ENCODE measurements around the gene ACVR1.

DNA sequence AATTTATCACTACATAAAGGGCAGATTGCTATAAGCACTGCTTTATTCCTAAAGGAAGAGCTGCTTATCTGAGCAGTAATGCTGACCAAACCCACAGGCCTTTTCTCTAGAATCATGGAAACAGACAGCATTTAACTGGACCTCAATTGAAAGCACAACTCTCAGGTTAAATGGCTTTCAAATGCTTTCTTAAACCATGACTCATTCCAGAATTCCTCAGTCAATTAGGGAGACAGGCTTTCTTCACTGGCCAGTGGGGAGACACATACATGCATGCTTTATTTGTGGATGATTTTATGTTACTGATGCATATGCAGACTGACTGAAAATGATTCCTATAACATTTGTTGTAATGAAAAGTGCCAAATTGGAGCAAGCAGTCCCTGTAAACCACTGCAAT is 114.6 kb downstream of the ACVR1 start:
- TF ChIP-seq, protein P1, sequence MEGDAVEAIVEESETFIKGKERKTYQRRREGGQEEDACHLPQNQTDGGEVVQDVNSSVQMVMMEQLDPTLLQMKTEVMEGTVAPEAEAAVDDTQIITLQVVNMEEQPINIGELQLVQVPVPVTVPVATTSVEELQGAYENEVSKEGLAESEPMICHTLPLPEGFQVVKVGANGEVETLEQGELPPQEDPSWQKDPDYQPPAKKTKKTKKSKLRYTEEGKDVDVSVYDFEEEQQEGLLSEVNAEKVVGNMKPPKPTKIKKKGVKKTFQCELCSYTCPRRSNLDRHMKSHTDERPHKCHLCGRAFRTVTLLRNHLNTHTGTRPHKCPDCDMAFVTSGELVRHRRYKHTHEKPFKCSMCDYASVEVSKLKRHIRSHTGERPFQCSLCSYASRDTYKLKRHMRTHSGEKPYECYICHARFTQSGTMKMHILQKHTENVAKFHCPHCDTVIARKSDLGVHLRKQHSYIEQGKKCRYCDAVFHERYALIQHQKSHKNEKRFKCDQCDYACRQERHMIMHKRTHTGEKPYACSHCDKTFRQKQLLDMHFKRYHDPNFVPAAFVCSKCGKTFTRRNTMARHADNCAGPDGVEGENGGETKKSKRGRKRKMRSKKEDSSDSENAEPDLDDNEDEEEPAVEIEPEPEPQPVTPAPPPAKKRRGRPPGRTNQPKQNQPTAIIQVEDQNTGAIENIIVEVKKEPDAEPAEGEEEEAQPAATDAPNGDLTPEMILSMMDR (IDR thresholded peaks at IDR 0.05; ENCODE audit: extremely low read depth in 1 of 2, insufficient read depth in 1 of 2, low read depth in 1 of 2, low read length in 2 of 2) = no peak
- TF ChIP-seq POLR2A (IDR thresholded peaks at IDR 0.05; ENCODE audit: low read depth, low read length) (no peak), JUN (IDR thresholded peaks at IDR 0.05; ENCODE audit: borderline replicate concordance, insufficient read depth, insufficient read length, low read depth) (no peak), MYC (IDR thresholded peaks at IDR 0.05; ENCODE audit: low read depth, low read length) (no peak)

Data from endothelial cell of umbilical vein (primary cell).